ENCODE measurements around the gene LRMDA.

LRMDA gene

DNA sequence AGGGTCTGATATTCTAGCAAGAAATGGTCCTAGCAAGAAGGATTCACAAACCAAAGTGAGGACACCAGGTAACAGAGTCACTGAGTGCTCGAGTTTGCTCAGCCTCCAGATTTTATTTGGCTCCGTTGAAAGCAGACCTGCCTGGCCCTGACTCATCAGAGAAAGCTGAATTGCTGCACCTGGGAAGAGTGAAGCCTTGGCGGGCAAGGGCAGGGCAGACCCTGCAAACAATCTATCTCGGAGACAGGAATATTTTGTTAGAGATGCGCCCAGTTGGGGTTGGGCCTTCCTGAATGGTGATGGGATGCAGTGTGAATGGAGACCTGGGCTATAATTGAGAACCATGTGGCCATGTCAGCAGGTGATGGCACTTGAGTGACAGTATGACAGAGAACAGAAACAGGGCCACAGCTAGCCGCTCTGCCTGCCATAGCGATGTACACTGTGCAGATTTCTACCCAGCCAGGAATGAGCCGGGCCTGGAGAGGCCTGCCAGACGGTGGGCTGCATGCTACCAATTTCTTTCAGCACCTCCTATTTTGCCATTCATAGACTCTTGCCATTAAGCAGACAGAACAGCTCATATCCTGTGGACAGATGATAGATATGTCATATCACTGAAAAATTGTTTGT lies 744.2 kb downstream of the LRMDA start:
- no peak for DNase-seq (ENCODE audit: low spot score)

DNA sequence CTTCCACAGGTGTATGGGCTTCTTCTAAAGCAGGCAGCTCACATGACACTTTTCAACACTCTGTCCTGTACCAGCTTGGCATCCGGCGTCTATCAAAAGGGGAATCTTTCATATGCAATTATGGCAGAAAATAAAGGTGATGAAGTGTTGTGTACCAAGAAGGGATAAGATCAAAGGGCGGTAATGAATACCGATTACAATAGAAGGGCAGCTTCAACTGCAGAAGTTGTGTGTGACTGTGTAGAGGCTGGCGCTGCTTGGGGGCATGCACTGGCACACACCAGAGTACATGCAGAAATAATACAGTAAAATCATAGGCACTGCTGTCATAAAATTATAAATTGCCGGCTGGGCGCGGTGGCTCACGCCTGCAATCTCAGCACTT lies 744.7 kb downstream of the LRMDA start:
- DNase-seq (ENCODE audit: low spot score), result no peak

DNA sequence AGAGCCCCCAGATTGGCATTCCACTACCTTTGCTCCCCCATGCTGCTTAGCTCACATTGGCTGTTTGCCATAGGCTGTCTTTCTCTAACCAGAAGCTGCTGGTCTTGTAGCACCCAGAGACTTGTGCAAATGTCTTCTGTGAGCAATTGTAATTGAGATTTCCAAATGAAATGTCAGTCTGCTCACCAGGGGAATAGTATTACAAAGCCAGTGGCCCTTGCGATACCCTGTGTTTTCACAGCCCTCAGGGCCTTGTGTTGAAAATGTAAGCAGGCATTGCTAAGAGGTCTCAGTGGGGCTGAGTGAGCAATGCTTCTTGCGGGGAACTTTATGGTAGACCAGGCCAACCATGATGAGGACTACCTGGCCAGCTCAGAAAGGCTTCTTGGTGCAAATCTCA lies 746.5 kb downstream of the LRMDA start:
- DNase-seq (ENCODE audit: low spot score), result no peak

DNA sequence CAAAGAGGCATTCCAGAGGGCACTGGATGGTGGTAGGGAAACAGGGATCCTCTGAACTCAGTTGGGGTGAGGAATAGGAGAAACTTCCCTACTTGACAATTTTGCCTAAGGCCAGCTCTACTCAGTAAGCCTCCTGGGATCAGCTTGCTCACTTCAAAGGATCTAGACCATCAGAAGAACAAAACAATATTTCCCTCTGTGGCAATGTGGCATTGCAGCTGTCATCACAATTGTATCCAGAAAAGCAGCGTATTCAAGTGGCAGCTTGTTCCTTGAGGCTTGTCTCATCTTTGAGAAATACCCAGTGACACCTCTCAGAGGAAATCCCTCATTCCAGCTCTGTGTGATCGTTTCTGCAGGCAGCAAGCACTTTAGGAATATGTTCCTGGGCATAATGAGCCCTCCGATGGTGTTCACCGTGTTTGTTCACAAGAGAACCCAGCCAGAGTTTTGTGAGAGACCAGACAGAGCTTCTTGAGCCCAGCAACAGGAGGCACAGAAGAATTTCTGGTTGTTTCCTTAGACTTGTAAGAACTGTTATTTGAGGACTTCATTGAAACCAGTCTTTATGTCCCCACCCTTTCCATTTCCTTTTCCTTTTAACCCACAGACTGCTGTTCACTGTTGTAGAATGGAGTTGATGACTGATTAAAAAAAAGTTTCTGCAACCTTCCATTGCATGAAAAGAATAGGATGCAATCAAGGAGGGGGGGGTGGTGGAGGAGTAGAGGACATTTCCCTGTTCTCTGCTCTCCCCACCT lies 747.3 kb downstream of the LRMDA start:
- no peak for DNase-seq (ENCODE audit: low spot score)

DNA sequence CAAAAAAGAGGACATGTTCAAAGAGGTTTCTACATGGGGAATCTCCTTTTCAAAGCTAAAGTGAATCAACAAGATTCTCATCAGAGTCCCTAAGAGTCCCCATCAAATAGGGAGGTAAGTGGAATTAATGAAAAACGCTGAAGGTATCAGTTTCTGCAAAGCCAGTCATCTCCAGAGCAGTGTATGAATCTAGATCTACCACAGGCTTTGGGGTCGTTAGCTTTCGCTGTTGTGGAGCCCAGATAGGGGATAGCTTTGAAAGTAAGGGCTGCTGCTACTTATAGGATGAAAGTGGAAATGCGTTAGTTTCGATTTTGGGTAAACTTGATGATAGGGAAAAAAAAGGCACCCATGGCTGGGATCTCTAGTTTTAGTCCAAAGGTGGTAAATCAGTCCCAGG lies 748.4 kb downstream of the LRMDA start:
- DNase-seq (ENCODE audit: low spot score), result no peak

DNA sequence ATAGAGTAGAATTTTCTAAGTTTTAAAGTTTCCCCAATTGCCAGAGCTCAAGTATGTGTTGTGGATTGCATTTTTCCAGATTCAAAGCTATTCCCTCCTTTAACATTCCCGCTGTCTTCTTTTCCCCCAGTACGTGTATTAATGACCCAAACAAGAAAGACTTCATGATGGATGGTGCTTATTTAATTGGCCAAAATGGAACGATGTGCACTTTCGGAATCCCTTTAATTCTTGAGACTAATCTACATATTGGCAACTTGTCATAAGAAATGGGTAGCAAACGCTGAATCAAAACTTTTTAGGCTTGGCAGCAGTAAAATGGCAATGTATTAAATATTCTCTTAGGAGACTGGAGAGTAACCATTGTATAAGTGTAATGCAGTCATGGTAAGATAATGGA lies 753.2 kb downstream of the LRMDA start:
- DNase-seq (ENCODE audit: low spot score), result no peak

DNA sequence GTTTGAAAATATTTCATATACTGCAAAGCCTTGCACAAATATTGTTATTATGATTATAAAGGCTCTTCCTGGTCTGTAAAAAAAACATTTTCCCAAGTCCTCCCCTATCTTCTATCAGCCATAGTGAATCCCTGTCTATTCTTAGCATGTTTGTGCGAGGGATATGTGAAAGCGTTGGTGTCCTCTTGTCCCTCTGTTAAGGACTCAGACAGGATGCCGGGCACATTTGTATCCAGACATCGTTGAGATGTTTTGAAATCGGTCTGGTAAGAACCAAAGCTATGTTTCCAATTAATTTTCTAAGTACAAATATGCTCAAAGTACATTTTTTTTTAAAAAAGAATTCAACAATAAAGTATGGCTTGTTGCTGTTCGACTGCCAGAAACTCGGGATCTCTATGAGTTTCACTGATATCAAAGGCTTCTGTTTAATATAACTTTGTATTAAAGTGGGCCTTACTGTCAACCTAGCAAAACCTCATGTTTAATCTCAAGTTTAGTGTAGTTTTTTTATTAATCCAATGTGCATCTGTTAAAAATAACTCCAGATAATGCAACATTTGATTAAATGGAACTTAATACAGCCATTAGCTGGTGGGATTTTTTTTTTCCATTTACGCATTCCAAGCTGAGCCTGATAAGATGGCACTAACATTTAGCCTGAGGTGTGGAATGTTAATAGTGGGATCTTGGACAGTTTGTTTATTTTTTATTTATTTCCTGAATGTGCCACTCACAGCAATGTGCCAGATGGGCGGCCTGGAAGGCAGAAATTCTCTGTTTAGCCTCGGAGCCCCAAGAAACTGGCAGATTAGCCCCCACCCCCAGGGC lies 754.3 kb downstream of the LRMDA start:
- no peak for DNase-seq (ENCODE audit: low spot score)

DNA sequence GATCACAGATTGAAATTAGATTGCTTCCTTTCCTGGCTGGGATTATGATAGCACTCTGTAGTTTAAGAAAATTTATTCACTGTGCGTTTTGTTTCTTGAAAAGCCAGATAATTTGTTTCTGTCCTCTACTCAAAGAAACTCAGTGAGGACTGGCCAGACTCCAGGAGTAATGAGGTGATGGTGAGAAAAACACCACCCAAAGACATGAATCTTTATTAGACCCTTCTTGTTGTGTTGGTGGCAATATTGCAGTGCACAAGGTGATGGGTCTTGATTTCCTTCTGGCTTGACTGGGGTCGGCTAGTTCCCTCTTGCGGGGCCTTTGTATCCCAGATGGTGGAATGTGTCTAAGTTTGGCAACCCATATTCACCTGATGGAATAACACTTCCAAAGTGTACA lies 756.8 kb downstream of the LRMDA start:
- no peak for DNase-seq (ENCODE audit: low spot score)

DNA sequence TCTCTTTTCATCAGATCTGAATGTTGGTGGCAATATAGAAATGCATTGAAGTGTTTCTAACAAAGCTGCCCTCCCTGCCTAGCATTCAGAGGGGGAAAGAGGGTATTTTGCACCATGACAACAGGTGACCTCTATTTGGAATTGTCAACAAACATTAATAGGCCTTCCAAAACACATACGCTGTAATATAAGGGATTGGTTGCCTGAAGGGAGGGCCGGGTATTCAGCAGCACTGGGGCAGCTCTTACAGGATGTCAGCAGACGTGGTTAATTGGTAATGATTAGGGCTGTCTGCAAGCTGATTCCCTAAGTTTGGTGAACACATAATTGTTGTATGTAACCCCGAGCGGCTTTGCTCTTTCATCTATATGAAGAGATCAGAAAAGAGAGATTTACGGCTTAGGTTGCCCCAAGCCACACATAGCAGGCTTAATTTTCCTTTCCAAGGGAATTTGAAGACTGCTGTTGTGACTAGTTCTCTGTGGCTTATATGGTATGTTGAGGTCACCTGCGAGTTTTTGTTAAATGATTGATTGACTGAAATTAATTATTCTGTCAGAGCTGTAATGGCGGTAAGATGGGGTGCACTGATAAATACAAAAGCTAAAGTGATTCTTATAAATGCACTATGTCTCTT lies 759.3 kb downstream of the LRMDA start:
- no peak for DNase-seq (ENCODE audit: low spot score)

DNA sequence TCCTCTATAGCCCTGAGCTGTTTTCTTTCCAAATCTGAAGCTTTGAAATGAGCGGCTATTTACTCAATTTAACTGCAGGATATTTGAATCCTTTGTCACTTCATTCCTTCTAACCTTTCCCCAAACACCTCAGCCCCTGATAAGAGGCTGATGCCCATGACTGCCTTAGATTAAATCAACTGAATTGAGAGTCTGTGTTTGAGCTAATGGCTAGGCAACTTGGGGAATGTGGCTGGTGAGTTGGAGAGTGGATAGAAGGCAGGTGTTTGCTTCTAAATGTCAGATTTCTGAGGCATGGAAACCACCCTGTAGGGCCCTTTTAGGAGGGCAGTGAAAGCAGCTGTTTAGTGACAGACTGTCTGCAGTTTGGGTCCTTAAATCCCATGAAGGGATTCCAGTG lies 759.9 kb downstream of the LRMDA start:
- no peak for DNase-seq (ENCODE audit: low spot score)

DNA sequence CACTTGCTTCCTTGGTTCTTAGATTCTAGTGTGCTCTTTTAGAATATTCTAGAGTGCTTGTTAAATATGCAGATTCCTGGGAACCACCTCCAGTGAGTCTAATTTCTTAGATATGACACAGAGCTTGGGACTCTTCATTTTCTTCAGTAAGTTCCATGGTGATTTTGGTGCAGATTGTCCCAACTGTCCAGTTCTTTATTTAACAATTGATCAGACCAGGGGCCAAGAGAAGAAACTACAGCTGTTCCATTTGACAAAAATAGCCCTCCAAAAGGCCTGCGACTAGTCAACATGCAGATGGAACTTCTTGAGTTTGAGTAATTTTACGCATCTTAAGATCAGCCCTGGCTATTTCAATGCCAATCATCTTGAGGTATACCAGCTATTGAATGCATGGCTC lies 760.7 kb downstream of the LRMDA start:
- no peak for DNase-seq (ENCODE audit: low spot score)

DNA sequence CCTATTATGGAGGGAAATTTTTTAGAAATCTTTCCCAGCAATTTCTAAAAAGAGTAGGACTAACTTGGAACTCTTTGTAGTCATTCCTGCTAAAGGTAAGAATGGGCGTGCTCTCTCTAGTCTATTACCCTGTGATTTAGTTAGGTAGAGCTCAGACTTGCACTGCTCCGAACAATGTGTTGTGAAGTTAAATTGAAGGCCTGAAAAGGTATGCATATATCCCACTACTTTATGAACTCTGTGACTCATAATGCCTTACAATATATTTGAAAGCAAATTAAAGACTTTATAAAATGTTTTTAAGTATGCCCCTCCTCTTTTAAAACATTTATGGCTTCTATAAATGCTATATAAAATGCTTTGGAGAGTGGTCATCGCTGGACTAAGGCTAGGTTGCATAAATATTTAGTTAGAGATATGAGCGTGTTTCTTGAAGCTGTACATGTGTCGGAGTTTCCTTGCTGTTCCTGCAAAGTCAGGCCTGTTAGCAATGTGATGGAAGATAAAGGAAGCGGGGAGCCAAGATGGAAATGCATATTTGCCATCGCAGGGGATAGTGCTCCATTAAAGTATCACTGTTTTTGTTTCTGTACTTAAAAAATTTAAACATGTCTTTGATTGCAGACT lies 761.4 kb downstream of the LRMDA start:
- DNase-seq (ENCODE audit: low spot score), result no peak

DNA sequence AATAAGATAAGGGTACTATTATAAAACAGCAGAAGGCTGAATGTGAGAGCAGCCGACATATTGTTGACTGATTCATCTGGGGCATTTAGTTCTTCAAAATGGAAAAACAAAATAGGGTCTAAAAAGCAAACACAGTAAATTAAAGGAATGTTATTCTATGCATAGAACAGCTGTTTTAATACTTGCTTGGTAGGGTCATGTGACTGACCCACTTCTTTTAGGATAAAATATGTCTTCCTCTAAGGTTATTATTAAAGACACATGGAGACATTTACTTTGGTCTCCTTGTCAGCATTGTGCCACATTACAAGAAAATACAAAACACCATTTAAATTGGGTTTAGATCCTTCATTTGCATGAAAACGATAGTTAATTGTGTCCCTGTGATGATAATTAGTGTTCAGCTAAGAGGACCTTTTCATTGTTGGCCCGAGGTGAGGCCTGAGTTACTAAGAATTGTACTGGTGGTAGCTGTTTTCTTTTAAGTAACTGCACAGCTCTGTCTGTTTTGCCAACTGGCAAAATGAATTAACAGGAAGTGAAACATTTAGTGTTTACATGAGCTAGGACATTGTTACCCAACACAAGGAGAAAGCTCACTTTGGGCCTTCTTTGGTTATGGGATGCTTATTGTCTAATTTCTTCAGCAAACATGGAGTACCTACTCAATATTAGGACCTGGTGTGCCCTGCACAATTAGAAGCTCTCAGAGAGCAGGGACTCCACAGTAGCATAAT lies 764.4 kb downstream of the LRMDA start:
- DNase-seq (ENCODE audit: low spot score), result no peak

DNA sequence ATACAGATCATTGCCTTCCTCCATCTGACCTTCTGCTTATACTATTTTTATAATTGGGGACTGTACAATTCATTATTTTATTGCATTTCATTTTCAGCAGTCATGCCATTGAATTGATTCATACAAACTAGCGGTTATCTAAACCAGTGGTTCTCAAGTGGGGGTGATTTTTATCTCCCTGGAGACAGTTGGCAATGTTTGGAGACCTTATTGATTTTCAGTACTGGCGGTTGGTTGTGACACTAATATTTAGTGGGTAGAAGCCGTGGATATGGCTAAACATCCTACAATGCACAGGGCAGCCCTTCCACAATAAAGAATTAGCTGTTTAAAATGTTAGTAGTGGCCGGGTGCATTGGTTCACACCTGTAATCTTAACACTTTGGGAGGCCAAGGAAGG lies 765.9 kb downstream of the LRMDA start:
- DNase-seq (ENCODE audit: low spot score), result no peak

DNA sequence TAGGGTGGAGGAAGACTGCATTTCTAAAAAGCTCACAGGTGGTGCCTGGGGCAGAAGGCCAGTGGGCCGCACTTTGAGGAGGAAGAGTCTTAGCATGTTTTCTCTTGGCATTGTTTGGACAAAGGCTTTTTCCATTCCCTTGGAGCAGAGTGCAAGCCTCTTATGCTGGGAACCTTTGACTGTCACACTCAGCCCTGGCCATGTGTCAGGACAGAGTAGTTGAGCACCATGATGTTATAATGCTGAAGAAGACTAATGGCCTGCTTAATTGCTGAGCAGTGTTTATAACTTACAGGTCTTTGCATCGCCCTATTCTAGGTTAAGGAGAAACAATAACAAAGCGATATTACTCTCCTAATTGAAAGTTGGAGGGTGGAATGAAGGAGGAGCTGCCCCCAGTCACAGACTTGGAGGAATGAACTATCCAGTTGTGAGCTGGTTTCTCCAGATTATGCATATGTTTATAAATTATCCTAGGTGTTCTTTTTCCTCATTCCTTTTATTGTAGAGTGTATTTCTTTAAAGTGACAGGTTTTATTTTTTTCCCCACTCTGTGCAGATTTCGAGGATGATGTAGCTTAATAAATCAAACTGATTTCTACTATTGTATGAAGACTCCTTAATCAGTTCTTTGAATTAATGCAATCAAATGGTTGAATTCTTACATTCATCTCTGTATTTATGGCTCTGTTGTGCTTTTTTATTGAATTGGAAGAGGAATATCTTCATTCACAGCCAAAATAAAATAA lies 767.0 kb downstream of the LRMDA start:
- no peak for DNase-seq (ENCODE audit: low spot score)

DNA sequence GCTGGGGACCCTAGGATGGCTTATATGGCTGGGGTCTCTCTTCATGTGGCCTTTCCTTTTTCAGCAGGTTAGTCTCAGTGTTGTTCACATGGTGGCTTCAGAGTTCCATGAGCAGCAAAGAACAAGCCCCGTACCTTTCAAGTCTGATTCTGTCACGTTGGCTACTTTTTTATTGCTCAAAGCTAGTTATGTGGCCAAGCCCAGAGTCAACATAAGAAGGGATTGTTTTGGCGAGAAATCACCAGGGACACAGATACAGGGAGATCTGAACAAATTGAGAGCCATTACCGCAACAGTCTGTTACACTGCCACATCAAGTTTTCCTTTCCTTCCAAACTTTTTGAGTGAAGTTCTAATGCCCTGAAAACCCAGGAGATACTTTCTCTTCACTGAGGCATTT lies 770.5 kb downstream of the LRMDA start:
- no peak for DNase-seq (ENCODE audit: low spot score)

DNA sequence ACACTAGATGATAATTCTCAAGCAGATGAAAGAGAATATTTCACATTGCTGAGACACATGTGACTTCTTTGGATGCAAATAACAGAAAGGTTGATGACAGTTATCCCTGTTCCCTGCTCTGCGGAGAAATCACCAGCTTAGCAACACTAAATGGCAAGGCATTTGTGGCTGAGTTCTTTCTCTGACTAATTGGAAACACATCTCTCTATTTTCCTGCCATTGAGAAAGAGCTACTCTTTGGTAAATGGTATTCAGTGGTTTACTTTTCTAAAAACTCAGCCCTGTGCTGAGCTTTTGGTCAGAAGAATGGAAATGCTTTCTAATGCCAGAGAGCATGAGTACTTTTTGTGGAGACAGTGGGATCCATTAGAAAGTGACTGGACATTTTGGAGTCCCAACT lies 771.4 kb downstream of the LRMDA start:
- DNase-seq (ENCODE audit: low spot score), result no peak

DNA sequence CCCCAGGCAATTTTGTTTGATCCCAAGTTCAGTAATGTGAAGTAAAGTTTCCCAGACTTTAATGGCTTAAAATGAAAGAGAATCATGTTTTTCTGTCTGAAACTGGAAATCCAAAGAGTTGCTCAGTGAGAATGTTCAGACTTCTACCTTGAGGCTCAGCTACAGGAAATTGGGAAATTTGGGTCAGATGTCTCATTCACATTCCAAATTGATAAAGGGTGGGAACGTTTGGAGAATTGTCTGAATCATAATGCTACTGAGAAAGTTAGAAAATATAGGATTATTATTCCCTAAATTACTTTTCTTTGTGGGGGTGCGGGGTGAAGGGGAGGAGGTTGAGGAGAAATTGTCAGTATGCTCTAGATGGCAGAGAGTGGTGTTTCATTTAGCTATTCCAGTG lies 773.9 kb downstream of the LRMDA start:
- DNase-seq (ENCODE audit: low spot score), result peak; percentile 32

DNA sequence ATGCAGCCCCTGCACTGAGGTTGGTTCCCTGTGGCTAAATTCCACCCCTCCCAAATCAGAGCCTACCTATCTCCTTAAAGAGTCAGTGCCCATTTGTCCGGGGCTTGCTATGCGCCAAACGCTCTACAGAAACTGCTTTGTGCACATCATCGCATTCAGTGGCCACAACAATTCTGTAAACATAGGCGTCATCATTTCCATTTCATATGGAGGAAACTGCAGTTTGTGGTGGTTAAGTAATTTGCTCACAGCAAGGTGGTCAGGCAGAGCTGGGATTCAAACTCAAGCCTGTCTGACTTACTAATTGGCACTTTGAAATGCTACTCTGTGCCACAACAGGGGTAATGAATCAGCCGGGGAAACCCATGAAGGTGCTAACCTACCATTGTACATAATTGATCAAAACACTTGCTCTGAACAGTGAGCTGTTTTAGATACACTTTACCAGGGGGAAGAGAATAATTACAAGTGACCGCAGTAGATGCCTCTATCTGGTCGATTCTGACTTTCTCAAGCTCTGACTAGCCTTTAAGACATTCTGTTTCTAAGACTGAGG lies 775.5 kb downstream of the LRMDA start:
- no peak for DNase-seq (ENCODE audit: low spot score)

DNA sequence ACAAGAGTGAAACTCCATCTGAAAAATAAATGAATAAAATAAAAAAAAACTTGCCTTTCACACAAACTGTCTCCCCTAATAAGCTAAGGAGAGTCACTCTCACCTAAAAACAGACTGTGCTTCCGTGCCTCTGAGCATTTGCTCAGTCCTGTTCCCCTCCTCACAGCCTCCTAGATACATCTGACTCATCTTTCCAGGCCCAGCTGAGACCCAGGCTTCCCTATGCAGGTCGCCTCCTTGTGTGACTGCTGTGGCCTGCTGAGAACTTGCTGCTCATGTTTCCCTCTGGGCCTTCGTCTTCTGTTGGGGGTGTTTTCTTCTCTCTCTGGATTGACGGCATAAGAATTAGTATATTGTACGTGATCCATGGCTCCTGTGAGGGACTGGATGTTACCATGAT lies 777.7 kb downstream of the LRMDA start:
- DNase-seq (ENCODE audit: low spot score), result no peak

Data from putamen (tissue), 1 donor.